ENCODE results near the gene DYNC2LI1.

DYNC2LI1 gene

DNA sequence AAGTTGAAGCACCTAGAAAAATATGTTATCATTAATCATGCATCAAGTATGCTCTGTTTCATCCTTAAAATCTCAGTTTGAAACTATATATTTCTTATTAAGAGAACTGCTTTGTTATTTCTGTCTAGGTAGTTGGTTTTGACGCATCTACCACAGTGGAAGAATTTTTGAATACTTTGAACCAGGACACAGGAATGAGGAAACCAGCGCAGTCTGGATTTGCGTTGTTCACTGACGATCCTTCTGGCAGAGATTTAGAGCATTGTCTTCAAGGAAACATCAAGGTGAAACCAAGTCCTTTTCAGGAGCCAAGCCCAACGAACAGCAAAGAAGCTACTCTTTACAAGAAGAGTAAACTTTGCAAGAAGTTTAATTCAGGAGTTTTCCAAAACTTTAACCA lies 30.1 kb upstream of the DYNC2LI1 start:
- Histone ChIP-seq H3K27me3 (ENCODE audit: control insufficient read depth, insufficient read depth, low read length) (no peaks in the 10 kb centered on the region), H3K4me3 (ENCODE audit: low read length) (no peak overlapping the region), H3K9ac (ENCODE audit: low read length) (no peak overlapping the region), H3K36me3 (ENCODE audit: control insufficient read depth, insufficient read depth, low read length) (no peaks in the 10 kb centered on the region), H3K9me3 (ENCODE audit: control insufficient read depth, low read length) (no peaks in the 10 kb centered on the region), H3K4me1 (ENCODE audit: control insufficient read depth, insufficient read depth, low read length) (no peaks in the 10 kb centered on the region)

DNA sequence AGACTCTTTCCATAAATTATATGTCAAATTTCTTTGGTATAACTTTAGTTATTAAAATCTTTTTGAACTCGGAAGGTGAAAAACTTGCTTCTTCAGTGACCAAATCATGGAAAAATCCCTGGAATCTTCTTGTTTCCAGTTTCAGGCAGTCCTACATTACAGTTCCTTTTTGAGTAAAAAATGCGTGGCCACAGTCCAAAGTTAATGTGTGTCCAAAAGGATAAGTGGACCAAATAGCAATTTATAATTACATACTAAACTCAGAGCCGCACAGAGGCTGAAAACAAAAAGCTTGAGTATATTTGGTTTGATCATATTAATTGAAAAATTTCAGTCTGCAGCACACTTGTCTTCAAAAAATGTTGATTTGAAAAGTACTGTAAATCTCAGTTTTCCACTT lies 28.4 kb upstream of the DYNC2LI1 start:
- H3K27me3 ChIP-seq (ENCODE audit: control insufficient read depth, insufficient read depth, low read length) = no peaks in the 10 kb centered on the region
- H3K4me1 ChIP-seq (ENCODE audit: control insufficient read depth, insufficient read depth, low read length) = no peaks in the 10 kb centered on the region
- no peak overlapping the region for H3K9ac ChIP-seq (ENCODE audit: low read length)
- no peaks in the 10 kb centered on the region for H3K9me3 ChIP-seq (ENCODE audit: control insufficient read depth, low read length)
- no peaks in the 10 kb centered on the region for H3K36me3 ChIP-seq (ENCODE audit: control insufficient read depth, insufficient read depth, low read length)
- H3K4me3 ChIP-seq (ENCODE audit: low read length) = no peak overlapping the region

DNA sequence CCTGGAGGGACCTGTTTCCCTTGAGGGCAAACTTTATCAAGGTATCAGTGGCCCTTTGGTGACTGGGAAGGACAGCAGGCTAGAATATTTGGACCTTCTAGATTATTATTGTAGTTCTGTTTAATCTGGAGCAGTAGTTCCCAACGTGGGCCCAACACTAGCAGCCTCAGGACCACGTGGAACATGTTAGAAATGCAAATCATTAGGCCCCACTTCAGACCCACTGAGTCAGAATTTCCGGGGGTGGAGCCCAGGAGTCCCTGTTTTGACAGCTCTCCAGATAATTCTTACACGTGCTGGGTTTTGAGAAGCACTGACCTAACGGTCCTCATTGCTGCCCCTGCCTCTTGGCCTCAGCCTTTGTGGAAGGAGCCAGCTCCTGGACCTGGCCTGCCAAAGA lies 25.5 kb upstream of the DYNC2LI1 start:
- Histone ChIP-seq H3K36me3 (ENCODE audit: control insufficient read depth, insufficient read depth, low read length) (no peaks in the 10 kb centered on the region), H3K4me1 (ENCODE audit: control insufficient read depth, insufficient read depth, low read length) (no peaks in the 10 kb centered on the region), H3K9ac (ENCODE audit: low read length) (no peak overlapping the region), H3K27me3 (ENCODE audit: control insufficient read depth, insufficient read depth, low read length) (no peaks in the 10 kb centered on the region), H3K4me3 (ENCODE audit: low read length) (no peak overlapping the region), H3K9me3 (ENCODE audit: control insufficient read depth, low read length) (no peaks in the 10 kb centered on the region)

DNA sequence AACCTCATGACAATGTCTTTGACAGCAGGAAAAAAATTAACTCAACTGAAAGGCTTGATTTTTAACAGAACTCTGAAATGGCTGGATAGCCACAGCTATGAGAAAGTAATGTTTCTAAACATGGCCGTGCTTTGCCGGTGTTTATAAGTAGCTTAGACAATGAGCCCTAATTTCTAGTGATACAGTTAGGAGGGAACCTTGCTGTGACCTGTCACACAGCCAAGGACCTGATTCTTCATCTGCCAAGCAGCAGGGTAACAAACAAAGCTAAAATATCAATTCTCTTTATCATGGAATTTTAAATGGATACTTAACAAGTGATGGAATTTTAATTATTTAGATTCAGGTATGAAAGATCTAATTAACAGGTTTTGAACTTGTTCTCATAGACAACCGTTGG lies 24.3 kb upstream of the DYNC2LI1 start:
- Histone ChIP-seq H3K4me1 (ENCODE audit: control insufficient read depth, insufficient read depth, low read length) (no peaks in the 10 kb centered on the region), H3K4me3 (ENCODE audit: low read length) (no peak overlapping the region), H3K27me3 (ENCODE audit: control insufficient read depth, insufficient read depth, low read length) (no peaks in the 10 kb centered on the region), H3K9me3 (ENCODE audit: control insufficient read depth, low read length) (no peaks in the 10 kb centered on the region), H3K9ac (ENCODE audit: low read length) (no peak overlapping the region), H3K36me3 (ENCODE audit: control insufficient read depth, insufficient read depth, low read length) (no peaks in the 10 kb centered on the region)

DNA sequence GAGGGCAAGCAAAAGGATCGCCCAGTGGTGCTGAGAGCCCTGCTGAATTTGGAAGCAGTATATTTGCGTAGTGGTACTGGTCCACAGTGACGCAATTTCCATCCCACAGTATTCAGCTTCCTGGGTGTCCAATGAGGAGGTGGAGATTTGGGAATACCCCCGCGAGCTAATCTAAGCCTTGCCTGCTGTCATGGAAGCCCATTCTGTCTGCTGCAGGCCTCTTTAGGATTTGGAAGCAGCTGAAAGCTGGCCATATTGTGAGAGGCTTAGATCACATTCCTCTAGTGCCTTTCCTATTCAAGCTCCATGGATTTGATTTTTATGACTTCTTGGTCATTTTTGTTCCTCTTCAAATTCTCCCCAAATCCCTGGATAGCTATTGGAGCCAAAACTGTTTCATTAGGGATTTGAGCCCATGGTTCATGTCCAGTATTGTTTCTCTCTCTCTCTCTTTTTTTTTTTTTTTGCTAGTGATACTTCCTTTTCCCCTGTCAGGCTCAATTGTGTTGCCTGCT lies 22.3 kb upstream of the DYNC2LI1 start:
- Histone ChIP-seq H3K4me1 (ENCODE audit: control insufficient read depth, insufficient read depth, low read length) (no peaks in the 10 kb centered on the region), H3K27me3 (ENCODE audit: control insufficient read depth, insufficient read depth, low read length) (no peaks in the 10 kb centered on the region), H3K4me3 (ENCODE audit: low read length) (no peak overlapping the region), H3K9me3 (ENCODE audit: control insufficient read depth, low read length) (no peaks in the 10 kb centered on the region), H3K9ac (ENCODE audit: low read length) (no peak overlapping the region), H3K36me3 (ENCODE audit: control insufficient read depth, insufficient read depth, low read length) (no peaks in the 10 kb centered on the region)

DNA sequence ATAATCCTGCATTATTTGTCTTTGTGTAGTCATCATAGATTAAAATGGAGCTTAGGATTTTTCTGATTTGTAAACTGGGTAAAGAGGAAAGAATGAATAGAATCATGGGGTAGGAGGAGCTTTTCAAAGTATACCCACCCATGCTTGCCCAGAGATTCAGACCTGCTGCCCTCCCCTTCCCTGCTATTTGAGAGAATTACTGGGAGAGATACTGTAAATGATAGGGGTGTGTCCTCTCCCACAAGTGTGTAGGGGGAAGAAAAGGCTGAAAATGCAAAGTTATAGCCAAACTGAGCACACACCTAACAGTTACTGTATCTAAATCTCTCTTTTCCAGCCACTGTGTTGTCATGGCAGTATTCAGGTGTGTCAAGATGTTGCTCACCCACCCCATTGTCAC lies 21.5 kb upstream of the DYNC2LI1 start:
- no peaks in the 10 kb centered on the region for H3K27me3 ChIP-seq (ENCODE audit: control insufficient read depth, insufficient read depth, low read length)
- H3K9ac ChIP-seq (ENCODE audit: low read length) = no peak overlapping the region
- H3K4me1 ChIP-seq (ENCODE audit: control insufficient read depth, insufficient read depth, low read length) = no peaks in the 10 kb centered on the region
- H3K4me3 ChIP-seq (ENCODE audit: low read length) = no peak overlapping the region
- H3K9me3 ChIP-seq (ENCODE audit: control insufficient read depth, low read length) = no peaks in the 10 kb centered on the region
- H3K36me3 ChIP-seq (ENCODE audit: control insufficient read depth, insufficient read depth, low read length) = no peaks in the 10 kb centered on the region

DNA sequence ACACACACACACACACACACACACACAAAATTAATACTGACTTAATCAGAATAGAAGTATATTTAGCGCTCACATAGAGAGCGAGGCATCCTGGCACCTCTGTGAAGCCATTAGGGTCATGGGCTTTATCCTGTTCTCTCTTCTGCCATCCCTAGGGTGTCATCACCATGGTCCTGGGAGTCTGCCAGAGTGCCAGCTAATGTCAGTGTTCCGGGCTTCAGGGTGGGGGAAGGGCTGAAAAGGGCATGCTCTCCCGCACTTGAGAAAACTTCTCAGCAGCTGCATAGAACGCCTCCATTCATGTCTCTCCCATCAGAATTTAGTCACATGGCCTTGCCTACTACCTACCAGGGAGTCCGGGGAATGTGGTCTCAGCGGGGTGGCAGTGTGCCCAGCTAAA lies 19.7 kb upstream of the DYNC2LI1 start:
- no peaks in the 10 kb centered on the region for H3K9me3 ChIP-seq (ENCODE audit: control insufficient read depth, low read length)
- H3K36me3 ChIP-seq (ENCODE audit: control insufficient read depth, insufficient read depth, low read length) = no peaks in the 10 kb centered on the region
- peaks cover 5% of the 10 kb centered on the region for H3K4me1 ChIP-seq (ENCODE audit: control insufficient read depth, insufficient read depth, low read length)
- no peaks in the 10 kb centered on the region for H3K27me3 ChIP-seq (ENCODE audit: control insufficient read depth, insufficient read depth, low read length)
- no peak overlapping the region for H3K9ac ChIP-seq (ENCODE audit: low read length)
- H3K4me3 ChIP-seq (ENCODE audit: low read length) = no peak overlapping the region

DNA sequence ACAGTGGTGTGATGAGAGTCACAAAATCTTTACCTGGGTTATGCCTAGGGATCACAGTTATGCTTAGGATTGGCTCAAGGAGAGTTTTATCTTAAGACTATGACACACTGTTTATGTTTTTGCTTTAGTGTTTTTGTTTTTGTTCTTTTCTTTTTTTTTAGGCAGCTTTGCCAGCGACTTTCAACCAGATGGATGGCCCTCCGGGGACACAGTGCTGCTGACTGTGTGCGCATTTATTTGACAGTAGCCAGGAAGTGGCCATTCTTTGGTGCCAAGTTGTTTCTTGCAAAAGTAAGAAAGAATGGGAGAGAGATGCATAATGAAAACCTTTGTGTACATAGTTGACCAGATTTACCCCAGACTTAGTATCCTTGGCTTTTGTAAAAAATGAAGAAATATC lies 15.1 kb upstream of the DYNC2LI1 start:
- Histone ChIP-seq H3K9me3 (ENCODE audit: control insufficient read depth, low read length) (no peaks in the 10 kb centered on the region), H3K4me3 (ENCODE audit: low read length) (no peak overlapping the region), H3K4me1 (ENCODE audit: control insufficient read depth, insufficient read depth, low read length) (peaks cover 7% of the 10 kb centered on the region)

DNA sequence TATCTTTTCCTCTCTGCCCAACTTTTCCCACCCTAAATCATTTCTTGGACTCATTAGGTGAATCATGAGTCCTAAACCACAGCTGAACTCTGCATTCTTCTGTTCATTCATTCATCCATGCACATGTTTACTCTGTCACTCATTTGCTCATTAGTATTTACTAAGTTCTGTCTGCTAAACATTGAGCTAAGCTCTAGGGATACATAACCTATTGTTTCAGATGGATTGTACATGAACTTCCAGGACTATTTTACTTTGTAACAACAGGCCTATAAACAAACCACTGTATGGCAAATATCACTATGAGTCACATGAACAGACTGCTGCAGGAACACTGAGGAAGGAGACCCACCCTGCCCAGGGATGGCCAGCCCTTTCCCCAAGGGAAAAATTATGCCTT lies 14.6 kb upstream of the DYNC2LI1 start:
- H3K9me3 ChIP-seq (ENCODE audit: control insufficient read depth, low read length) = no peaks in the 10 kb centered on the region
- peaks cover 7% of the 10 kb centered on the region for H3K4me1 ChIP-seq (ENCODE audit: control insufficient read depth, insufficient read depth, low read length)
- no peaks in the 10 kb centered on the region for H3K27me3 ChIP-seq (ENCODE audit: control insufficient read depth, insufficient read depth, low read length)
- no peak overlapping the region for H3K4me3 ChIP-seq (ENCODE audit: low read length)
- H3K9ac ChIP-seq (ENCODE audit: low read length) = no peak overlapping the region
- no peaks in the 10 kb centered on the region for H3K36me3 ChIP-seq (ENCODE audit: control insufficient read depth, insufficient read depth, low read length)

More for the DNA sequence above, 15.1 kb upstream of the DYNC2LI1 start:
- Histone ChIP-seq H3K27me3 (ENCODE audit: control insufficient read depth, insufficient read depth, low read length) (no peaks in the 10 kb centered on the region), H3K9ac (ENCODE audit: low read length) (no peak overlapping the region), H3K36me3 (ENCODE audit: control insufficient read depth, insufficient read depth, low read length) (no peaks in the 10 kb centered on the region)

DNA sequence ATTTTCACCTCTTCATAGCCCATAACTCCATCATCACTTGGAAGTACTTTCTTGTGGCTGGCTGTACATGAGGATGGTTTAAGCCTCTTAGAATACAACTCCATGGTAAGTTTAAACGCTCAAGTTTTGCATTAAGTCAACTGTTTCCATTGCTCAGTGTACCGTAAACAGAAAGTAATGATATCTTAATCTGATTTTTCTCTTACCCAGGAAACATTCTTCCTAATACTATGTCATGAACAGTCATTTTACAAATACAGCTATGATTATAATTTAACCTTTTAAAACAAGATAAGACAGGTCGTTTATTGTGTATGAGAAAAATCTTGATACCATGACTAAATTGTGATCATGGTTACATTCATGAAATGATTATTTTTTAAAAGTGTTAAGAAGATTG lies 11.6 kb upstream of the DYNC2LI1 start:
- Histone ChIP-seq H3K9ac (ENCODE audit: low read length) (no peak overlapping the region), H3K36me3 (ENCODE audit: control insufficient read depth, insufficient read depth, low read length) (no peaks in the 10 kb centered on the region), H3K4me1 (ENCODE audit: control insufficient read depth, insufficient read depth, low read length) (peaks cover 7% of the 10 kb centered on the region), H3K27me3 (ENCODE audit: control insufficient read depth, insufficient read depth, low read length) (no peaks in the 10 kb centered on the region), H3K9me3 (ENCODE audit: control insufficient read depth, low read length) (no peaks in the 10 kb centered on the region), H3K4me3 (ENCODE audit: low read length) (no peak overlapping the region)

DNA sequence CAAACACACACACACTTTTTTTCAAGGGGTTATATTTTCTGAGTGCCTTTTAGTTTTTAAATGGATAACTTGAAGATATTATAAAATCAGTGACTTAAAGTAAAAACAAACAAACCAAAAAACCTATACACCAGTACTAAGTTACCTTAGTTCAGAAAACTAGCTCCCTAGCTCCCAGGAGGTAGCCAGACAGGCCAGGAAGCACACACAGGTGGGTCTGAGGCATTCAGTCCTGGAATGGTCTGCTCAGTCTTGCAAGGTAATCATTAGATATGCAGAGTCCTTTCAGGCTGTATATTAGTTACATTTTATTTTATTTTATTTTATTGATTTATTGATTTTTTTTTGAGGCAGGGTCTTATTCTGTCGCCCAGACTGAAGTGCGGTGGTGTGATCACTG lies 10.7 kb upstream of the DYNC2LI1 start:
- Histone ChIP-seq H3K9me3 (ENCODE audit: control insufficient read depth, low read length) (no peaks in the 10 kb centered on the region), H3K9ac (ENCODE audit: low read length) (no peak overlapping the region), H3K4me3 (ENCODE audit: low read length) (no peak overlapping the region), H3K27me3 (ENCODE audit: control insufficient read depth, insufficient read depth, low read length) (no peaks in the 10 kb centered on the region), H3K4me1 (ENCODE audit: control insufficient read depth, insufficient read depth, low read length) (peaks cover 7% of the 10 kb centered on the region), H3K36me3 (ENCODE audit: control insufficient read depth, insufficient read depth, low read length) (no peaks in the 10 kb centered on the region)

DNA sequence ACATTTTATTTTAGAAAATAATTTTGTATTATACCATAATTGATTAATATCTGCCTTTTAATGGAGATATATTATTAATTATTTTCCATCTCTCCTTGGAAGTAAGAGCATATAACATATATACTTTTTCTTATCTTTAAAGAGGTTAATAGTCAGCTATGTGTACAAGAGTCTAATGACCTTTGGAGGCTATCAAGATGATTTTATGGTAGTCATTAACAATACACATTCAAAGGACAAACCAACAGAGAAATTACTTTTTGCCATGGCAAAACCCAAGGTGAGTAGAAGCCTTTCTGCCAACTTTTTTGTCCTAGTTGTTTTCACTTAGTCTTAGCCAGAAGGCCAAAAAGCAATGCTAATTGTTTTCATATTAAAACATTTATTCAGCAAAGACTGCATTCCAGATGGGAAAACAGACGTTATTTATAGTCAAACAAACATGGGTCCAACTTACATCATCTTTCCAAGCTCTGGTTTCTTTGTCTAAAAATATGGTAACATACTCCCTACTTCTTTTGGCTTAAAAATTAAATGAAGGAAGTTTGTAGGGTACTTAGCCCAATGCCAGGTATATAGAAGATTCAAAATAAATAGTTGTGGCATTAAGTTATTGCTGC lies 9.6 kb upstream of the DYNC2LI1 start:
- Histone ChIP-seq H3K9me3 (ENCODE audit: control insufficient read depth, low read length) (no peaks in the 10 kb centered on the region), H3K9ac (ENCODE audit: low read length) (no peak overlapping the region), H3K4me3 (ENCODE audit: low read length) (no peak overlapping the region), H3K4me1 (ENCODE audit: control insufficient read depth, insufficient read depth, low read length) (peaks cover 2% of the 10 kb centered on the region), H3K27me3 (ENCODE audit: control insufficient read depth, insufficient read depth, low read length) (no peaks in the 10 kb centered on the region), H3K36me3 (ENCODE audit: control insufficient read depth, insufficient read depth, low read length) (no peaks in the 10 kb centered on the region)

DNA sequence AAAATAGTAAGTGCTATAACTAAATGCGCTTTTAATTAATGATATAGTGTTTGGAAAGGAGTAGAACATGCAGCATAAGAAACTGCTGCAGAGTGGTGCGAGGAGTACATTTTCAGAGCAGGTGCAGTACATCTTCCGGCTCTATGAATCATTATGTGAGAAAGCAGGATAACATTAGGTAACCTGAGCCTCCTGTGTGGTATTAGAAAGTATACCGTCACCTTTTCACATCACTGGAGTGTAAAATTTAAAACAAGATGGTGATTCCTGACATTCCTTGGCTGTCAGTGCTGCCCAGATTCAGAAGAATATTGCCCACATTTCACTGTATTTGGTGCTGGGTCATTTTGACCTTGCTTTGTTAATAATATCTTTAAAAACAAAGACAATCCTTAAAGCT lies 7.8 kb upstream of the DYNC2LI1 start:
- Histone ChIP-seq H3K9me3 (ENCODE audit: control insufficient read depth, low read length) (no peaks in the 10 kb centered on the region), H3K4me3 (ENCODE audit: low read length) (no peak overlapping the region), H3K4me1 (ENCODE audit: control insufficient read depth, insufficient read depth, low read length) (no peaks in the 10 kb centered on the region), H3K36me3 (ENCODE audit: control insufficient read depth, insufficient read depth, low read length) (no peaks in the 10 kb centered on the region), H3K9ac (ENCODE audit: low read length) (no peak overlapping the region), H3K27me3 (ENCODE audit: control insufficient read depth, insufficient read depth, low read length) (no peaks in the 10 kb centered on the region)

Data from mucosa of stomach (tissue), 1 donor.